NK-92 (cell line): ENCODE results near the gene CASP3.
"Not testable (repeated sequence)": the region's sequence is repeated elsewhere in the genome, so short reads cannot be mapped to it uniquely, and the experiment has no call there.

Experiments used
- DNase-seq: peaks from one replicate; lab custom pipeline; 2025; ENCODE audit not compliant: unreplicated experiment; lab: John Stamatoyannopoulos, UW

Gene CASP3

GRCh38 chr4:184636144-184636543, 13.1 kb downstream of the CASP3 start:
- no peak for DNase-seq

DNA sequence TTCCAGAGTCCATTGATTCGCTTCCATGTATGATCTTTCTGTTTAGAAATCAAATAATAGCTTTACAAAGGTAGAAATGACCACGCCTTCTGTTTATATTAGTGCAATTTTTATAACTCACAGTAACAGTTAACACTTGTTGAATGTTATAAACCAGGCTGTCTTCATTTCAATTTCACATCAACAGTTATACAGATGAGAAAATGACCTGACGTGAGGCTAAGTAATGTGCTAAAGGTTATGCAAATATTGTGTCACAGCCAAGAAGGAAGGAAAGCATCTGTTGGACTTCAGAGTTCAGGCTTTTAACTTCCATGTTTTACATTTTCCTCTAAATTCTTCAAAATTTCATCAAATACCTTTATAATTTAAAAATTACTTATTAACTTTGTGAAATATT, 13.9 kb downstream of the CASP3 start:
- DNase-seq: no peak

GRCh38 chr4:184632842-184633241, 16.4 kb downstream of the CASP3 start:
- DNase-seq: no peak

DNA sequence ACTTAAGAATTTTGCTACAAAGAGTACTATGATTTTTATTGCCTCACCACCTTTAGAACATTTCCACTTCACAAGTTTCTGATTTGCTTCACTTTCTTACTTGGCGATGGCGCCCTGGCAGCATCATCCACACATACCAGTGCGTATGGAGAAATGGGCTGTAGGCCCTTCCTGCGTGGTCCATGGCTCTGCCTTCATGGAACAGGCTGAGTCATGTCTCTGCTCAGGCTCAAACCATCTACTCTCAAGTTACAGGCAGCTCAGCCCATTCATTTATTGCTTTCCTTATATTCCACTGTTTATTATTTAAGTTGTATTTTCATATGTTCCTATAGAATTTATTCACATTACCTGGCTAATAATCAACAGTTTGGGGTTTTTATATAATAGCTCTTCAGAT, 21.1 kb downstream of the CASP3 start:
- DNase-seq: no peak

DNA sequence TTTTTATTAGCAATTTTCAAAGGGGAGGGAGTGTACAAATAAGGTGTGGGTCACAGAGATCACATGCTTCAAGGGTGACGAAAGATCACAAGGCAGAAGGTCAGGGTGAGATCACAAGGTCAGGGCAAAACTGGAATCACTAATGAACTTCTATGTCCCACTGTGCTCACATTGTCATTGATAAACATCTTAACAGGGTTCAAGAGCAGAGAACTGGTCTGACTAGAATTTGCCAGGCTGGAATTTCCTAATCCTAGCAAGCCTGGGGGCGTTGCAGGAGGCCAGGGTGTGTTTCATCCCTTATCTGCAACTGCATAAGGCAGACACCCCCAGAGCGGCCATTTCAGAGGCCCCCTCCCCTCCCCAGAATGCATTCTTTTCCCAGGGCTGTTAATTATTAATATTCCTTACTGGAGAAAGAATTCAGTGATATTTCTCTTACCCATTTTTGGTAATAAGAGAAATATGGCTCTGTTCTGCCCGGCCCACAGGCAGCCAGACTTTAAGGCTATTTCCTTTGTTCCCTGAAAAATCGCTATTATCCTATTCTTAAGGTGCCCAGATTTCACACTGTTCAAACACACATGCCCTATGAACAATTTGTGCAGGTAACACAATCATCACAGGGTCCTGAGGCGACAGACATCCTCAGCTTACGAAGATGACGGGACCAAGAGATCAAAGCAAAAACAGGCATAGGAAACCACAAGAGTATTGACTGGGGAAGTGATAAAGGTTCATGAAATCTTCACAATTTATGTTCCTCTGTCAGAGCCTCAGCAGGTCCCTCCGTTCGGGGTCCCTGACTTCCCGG, 23.3 kb downstream of the CASP3 start:
- DNase-seq: not testable (repeated sequence)

GRCh38 chr4:184624972-184625554, 24.2 kb downstream of the CASP3 start:
- no peak for DNase-seq

- DNase-seq: not testable (repeated sequence)
These were observed 24.7 kb downstream of the CASP3 start for GRCh38 chr4:184624504-184624903.

DNA sequence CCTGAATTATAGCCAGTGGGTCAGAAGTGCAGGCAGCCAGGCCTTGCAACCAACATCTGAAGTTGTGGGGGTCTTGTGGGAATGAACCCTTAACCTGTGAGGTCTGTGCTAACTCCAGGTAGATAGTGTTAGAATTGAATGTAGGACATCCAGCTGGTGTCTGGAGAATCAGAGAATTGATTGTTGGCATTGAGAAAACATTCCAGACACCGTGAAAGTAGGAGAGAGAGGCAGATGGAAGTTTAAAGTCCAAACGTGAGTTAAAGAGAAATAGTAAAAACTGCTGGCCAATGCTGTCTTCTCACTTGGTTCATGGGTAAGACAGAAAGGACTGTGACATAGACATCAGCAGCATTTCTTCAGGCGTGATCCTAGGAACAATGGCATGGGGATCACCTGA, 27.7 kb downstream of the CASP3 start:
- no peak for DNase-seq

DNA sequence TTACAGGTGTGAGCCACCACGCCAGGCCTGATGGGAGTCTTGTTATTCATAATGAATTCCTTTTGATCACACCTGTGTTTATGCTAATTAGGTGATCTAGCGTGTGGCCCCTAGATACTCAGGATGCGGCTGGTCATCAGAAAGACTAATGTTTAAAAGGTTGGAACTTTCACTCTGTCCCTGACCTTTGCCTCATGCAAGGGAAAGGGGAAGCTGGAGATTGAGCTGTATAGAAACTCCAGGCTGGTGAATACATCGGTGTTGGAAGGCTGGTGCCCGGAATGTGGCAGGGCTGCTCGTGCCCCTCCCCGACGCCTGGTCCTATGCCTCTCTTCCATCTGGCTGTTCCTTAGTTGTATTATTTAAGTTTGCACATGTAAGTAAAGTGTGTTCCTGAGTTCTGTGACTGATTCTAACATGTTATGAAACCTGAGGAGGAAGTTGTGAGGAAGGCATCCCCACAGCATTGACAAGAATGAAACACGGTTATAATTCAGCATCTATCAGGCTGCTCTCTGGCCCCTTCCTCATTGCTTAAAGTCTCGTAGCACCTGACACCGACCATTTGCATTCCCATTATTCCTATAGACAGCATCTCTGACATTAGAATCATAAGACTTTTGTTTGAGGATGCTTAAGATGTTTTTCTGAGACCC, 28.9 kb downstream of the CASP3 start:
- no peak for DNase-seq

DNA sequence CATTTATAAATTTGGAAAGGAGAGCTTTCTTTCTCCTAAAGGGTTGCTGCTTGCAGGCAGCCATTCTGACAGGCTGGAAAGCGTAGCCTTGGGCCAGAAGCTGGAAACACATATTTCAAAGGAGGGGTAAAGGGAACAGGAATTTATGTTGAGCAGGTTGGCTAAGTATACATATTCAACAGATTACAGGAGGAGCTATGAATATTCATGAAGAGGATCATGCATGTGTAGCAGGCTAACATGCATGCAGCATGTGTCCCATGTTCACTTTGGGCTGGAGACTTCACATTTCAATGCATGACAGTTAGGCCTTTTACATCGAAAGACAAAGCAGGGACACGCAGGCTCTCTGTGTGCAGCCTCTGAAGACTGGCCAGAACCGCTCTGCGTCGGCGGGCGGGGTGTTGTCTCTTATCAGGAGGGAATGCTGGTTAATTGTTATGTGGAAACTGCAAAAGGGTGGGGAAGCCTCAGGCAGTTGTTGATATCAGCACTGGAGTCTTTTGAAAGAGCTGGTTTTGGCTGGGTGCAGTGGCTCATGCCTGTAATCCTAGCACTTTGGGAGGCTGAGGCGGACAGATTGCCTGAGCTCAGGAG, 31.5 kb downstream of the CASP3 start:
- no peak for DNase-seq

- DNase-seq: no peak
These were observed 32.4 kb downstream of the CASP3 start for GRCh38 chr4:184616633-184617551.

DNA sequence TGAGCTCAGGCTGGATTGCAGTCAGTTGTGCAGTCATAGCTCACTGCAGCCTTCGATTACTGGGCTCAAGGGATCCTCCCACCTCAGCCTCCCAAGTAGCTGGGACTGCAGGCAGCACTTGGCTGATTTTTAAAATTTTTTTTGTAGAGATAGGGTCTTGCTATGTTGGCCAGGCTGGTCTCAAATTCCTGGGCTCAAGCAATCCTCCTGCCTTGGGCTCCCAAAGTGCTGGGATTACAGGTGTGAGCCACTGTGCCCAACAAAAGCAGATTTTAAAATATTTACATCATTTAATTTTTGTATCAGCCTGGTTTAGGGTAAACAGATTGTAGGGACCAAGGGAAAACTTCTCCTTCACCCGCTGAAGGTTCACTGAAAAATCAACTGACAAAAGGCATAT, 33.1 kb downstream of the CASP3 start:
- not testable (repeated sequence) for DNase-seq

DNA sequence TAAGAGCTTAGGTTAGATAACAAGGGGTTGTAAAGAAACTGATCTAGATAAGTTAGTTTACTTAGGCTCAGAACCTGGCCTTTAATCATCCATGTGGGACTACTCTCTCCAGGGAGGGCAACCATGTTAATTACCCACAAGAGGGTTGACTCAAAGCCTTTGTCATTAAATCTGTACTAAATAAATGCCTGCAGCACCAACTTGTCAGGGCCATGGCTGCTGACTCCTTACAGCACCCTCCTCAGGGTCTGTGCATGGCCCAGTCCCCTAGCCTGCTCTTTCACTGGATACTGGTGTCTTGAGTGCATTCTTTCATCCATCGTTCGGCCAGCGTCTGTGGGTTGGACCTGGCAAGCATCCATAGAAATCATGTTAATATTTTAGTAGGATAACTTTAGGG, 34.7 kb downstream of the CASP3 start:
- no peak for DNase-seq

GRCh38 chr4:184613405-184613804, 35.8 kb downstream of the CASP3 start:
- no peak for DNase-seq

- no peak for DNase-seq
These were observed 37.2 kb downstream of the CASP3 start for GRCh38 chr4:184612074-184612473.

GRCh38 chr4:184607429-184607828, 41.8 kb downstream of the CASP3 start:
- DNase-seq: not testable (repeated sequence)

DNA sequence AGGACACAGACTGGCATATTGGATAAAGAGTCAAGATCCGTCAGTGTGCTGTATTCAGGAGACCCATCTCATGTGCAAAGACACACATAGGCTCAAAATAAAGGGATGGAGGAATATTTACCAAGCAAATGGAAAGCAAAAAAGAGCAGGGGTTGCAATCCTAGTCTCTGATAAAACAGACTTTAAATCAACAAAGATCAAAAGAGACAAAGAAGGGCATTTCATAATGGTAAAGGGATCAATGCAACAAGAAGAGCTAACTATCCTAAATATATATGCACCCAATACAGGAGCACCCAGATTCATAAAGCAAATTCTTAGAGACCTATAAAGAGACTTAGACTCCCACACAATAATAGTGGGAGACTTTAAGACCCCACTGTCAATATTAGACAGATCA, 46.4 kb downstream of the CASP3 start:
- not testable (repeated sequence) for DNase-seq

DNA sequence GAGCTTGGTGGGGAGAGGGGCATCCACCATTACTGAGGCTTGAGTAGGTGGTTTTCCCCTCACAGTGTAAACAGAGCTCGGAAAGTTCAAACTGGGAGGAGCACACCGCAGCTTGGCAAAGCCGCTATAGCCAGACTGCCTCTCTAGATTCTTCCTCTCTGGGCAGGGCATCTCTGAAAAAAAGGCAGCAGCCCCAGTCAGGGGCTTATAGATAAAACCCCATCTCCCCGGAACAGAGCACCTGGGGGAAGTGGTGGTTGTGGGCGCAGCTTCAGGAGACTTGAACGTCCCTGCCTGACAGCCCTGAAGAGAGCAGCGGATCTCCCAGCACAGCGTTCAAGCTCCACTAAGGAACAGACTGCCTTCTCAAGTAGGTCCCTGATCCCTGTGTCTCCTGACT, 48.3 kb downstream of the CASP3 start:
- DNase-seq: not testable (repeated sequence)

DNA sequence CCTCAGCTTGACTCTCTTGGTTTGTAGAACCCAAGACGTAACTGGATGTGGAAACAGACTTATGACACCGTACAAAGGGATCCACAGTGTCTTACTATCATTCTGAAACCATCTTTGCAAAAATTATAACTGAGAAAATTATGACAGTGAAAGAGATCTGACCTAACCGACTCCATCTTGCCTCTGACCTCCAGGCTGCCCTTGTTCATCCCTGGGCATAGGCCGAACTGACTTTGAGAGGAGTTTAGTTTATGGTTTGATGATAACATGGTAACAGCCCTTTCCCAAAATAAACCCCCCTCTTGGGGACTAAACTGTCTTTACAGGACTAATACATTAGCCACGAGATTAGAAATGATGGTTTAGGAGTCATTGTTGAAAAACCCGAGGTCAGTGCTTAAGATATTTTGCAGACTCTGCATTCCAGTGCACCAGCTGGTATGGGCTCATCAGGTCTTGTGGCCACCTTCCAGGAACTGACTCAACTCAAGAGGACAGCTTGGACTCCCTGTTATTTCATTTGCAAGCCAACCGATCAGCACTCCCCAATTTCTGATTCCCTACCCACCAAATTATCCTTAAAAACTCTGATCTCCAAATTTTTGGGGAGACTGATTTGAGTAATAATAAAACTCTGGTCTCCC, 49.6 kb downstream of the CASP3 start:
- no peak for DNase-seq

DNA sequence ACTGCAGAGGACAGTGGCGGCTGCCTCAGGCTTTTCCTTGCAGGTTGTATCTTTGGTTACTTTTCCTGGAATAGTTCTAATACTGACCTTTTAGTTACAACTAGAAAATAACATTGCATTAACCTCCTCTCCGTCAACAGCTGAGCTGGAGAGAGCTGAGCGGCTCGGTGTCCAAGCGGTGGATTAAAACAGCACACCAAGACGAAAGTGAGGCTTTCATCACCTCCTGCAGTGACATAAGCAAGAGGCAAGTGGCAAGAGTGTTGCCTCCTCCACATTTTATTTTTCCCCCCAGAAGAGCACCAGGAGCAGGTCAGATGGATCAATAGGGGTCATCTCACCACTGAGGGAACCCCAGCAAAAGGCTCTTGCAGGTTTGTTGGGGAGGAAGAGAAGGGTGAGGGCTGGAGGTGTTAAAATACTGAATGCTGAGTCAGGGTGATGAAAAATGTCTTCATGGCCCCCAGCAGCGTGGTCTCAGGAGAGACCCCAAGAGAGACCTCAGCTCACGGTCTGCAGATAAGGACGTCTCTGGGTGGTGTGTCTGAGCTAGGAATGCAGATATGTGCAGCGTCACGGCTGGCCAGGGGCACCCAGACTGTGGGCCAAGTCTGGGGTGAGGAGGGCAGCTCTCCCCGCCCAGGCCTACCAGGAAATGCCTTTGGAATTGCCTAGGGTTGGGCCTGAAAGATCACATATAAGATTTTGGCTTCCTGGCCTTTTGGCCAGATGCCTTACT, 50.3 kb downstream of the CASP3 start:
- no peak for DNase-seq
